Testis (tissue), 3 donors: ENCODE measurements around the gene SCAPER. TPM values are rescaled to one million over a fixed set of nuclear protein-coding genes. Genes with fewer than 3 reads are reported as not detected.
A peak's percentile ranks its signal among the peaks of the same experiment; 100 is the strongest.

Source experiments
- DNase-seq: peaks from one replicate; pipeline ENCODE4 v3.0.0-alpha.2; 2019
- H3K27ac ChIP-seq, 2 donors: fragments of 200-600 bp; sonication (generic); one replicate each; pipeline ENCODE4 v1.5.1; 2019
- H3K27me3 ChIP-seq: fragments of 200-600 bp; sonication (generic); one replicate; pipeline ENCODE4 v1.5.1; 2019
- H3K36me3 ChIP-seq: fragments of 200-600 bp; sonication (generic); one replicate; pipeline ENCODE4 v1.5.1; 2017; ENCODE audit warnings: low read depth; ENCODE audit errors: missing control alignments
- H3K4me1 ChIP-seq: fragments of 200-600 bp; sonication (generic); one replicate; pipeline ENCODE4 v1.5.1; 2019
- H3K4me3 ChIP-seq, 2 donors: fragments of 200-600 bp; sonication (generic); one replicate each; pipeline ENCODE4 v1.5.1; 2017 to 2019
- H3K9me3 ChIP-seq: fragments of 200-600 bp; sonication (generic); one replicate; pipeline ENCODE4 v1.5.1; 2017
- POLR2A ChIP-seq: fragments of 450-650 bp; IDR thresholded peaks from one replicate; pipeline ENCODE4 v1.6.1; 2017; ENCODE audit warnings: antibody characterized with exemption, mild to moderate bottlenecking, moderate library complexity
- WGBS, 2 donors: methylation state at CpG; one replicate each; pipeline ENCODE4 v1.1.5; 2018; 5-methylcytosine and 5-hydroxymethylcytosine counted together
- intact Hi-C: fragments of 100-400 bp; cut with DNase I; formaldehyde crosslinking; loops from one replicate; pipeline ENCODE4 v1.15.1; 2023; ENCODE audit warnings: low total_unique reads
- polyA plus RNA-seq: library from polyadenylated mRNA; stranded (reverse); fragments of 350-450 nt; fragmentation: Illumina TruSeq; extraction: RNeasy Lipid Tissue Mini Kit (QIAGEN cat#74804); gene quantifications from one replicate; pipeline ENCODE4 v1.2.3, GENCODE V29; 2014; ENCODE audit warnings: low read depth, low replicate concordance; ENCODE audit not compliant: insufficient read depth
- total RNA-seq, 2 donors: library from RNA; depleted of rRNA; stranded (reverse); fragments of >200 nt; gene quantifications; one replicate each; pipeline ENCODE4 v1.2.3, GENCODE V29; 2016
- TF ChIP-seq, protein P1 (sequence below), 3 experiments: fragments of 450-650 bp in 2 of 3; fragments of 200-600 bp in 1 of 3; sonication (generic) in 1 of 3; IDR thresholded peaks; one replicate each; pipeline ENCODE4 v1.5.1; 2016 to 2019; ENCODE audit warnings: antibody characterized with exemption in 3 of 3, mild to moderate bottlenecking in 2 of 3, moderate library complexity in 1 of 3

The SCAPER gene
- total and polyA plus RNA-seq, 3 donors from 2014 or later: 43.7 to 60.7 (median 54.8) TPM

DNA sequence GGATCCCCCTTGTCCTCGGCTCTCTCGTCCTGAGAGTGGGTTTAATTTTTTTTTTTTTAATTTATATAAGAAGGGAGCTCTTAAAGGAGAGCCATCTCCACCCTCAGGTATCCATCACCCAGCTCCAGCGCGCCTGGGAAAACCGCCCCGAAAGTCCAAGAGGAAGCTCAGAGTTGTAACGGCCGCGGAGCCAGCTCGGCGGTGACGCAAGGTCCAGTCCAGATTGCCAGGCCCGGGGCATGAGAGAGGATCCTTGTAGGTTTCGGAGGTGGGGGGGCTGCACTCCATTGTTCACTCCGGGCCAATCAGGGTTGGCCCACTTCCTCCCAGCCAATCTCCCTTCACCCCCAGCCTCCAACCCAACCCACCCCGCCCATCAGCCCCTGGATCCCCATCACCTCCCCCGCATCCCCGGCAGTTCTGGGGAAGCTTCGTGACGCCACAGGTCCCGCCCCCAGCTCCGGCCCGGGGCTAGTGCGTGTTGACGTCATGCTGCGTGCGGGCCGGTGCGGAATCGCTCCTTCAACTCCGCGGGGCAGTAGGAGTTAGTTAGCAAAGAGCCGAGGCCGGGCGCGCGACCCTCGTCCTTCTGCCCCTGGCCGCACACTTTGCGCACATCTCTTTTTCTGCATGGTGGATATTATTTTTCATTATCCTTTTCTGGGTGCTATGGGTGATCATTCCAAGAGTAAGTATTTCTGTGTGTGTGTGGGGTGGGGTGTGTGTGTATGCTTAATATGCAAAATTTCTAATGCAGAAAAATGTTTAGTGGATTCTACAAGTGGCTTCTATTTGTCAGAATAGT, 568.7 kb downstream of the SCAPER start, which contains the start of gene ISL2:
TSS of gene ISL2 (plus strand) at position 520 of the 805 bp plus-strand sequence. CDS start at position 631, 111 bp downstream.
- Histone ChIP-seq H3K9me3 (no peaks in the 10 kb centered on the region), H3K27me3 (peaks cover 3% of the 10 kb centered on the region), H3K27ac (no peak within 1 kb of the TSS), H3K4me3 (peak within 1 kb of the TSS; percentile 21 to 22), H3K36me3 (no peaks in the 10 kb centered on the region), H3K4me1 (peaks cover 16% of the 10 kb centered on the region)
- DNase-seq: peak; percentile 73
- WGBS, 2 donors: 9 to 13% methylated on average over 34 to 40 of the region's 40 CpGs
- TF ChIP-seq POLR2A: no peak
- TF ChIP-seq, protein P1, sequence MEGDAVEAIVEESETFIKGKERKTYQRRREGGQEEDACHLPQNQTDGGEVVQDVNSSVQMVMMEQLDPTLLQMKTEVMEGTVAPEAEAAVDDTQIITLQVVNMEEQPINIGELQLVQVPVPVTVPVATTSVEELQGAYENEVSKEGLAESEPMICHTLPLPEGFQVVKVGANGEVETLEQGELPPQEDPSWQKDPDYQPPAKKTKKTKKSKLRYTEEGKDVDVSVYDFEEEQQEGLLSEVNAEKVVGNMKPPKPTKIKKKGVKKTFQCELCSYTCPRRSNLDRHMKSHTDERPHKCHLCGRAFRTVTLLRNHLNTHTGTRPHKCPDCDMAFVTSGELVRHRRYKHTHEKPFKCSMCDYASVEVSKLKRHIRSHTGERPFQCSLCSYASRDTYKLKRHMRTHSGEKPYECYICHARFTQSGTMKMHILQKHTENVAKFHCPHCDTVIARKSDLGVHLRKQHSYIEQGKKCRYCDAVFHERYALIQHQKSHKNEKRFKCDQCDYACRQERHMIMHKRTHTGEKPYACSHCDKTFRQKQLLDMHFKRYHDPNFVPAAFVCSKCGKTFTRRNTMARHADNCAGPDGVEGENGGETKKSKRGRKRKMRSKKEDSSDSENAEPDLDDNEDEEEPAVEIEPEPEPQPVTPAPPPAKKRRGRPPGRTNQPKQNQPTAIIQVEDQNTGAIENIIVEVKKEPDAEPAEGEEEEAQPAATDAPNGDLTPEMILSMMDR (IDR thresholded peaks at IDR 0.05): no peak
- intact Hi-C loops: no loop called here

DNA sequence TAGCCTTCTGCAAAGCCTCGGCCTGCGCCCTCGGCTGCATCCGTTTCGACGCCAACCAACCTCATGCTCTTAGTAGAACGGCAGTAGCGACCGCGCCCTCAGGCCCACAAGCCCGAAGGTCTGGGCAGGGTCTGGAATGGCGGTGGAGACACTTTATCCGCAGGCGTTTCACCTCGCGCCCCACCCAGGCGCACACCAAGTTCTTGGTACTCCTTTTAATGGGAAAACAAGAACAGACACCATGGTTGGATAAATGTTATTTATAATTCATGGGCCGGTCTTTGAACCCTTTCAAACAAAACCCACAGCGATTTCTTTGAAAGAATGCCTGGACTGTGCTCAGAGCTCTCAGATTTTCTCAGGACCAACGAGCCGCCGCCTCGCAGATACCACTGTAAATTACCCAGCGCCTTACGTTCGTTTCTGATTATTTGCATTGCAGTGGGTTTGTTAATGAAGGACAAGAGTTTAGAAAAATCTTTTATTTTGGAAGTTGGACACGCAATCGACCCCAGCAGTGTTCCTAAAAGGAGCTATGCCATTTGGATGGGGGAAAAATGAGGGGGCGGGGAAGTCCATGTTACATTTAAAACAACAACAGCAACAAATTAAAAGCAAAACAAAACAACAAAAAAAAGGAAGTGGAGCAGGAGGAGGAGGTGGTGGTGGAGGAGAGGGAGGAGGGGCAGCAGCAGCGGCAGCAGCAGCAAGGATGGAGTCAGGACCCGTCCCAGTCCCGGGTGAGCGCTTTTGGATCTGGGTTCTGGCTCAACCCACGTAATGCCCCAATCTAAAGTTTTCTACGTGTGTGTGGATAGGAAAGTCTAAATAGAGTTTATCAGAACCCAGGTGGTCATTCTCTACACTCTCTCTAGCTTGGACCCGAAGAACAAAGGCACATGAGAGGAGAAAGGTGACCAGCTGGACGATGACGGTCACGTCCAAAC, 569.6 kb downstream of the SCAPER start:
- H3K9me3 ChIP-seq: no peaks in the 10 kb centered on the region
- intact Hi-C loops: no loop called here
- TF ChIP-seq POLR2A: no peak
- TF ChIP-seq, protein P1 (IDR thresholded peaks at IDR 0.05): no peak
- no peaks in the 10 kb centered on the region for H3K36me3 ChIP-seq
- no peak overlapping the region for H3K27ac ChIP-seq
- WGBS, 2 donors: 13 to 14% methylated on average over 39 of the region's 39 CpGs
- H3K27me3 ChIP-seq: peaks cover 3% of the 10 kb centered on the region
- H3K4me3 ChIP-seq: peak overlapping the region; percentile 21 to 22
- peaks cover 10% of the 10 kb centered on the region for H3K4me1 ChIP-seq
- no peak for DNase-seq

DNA sequence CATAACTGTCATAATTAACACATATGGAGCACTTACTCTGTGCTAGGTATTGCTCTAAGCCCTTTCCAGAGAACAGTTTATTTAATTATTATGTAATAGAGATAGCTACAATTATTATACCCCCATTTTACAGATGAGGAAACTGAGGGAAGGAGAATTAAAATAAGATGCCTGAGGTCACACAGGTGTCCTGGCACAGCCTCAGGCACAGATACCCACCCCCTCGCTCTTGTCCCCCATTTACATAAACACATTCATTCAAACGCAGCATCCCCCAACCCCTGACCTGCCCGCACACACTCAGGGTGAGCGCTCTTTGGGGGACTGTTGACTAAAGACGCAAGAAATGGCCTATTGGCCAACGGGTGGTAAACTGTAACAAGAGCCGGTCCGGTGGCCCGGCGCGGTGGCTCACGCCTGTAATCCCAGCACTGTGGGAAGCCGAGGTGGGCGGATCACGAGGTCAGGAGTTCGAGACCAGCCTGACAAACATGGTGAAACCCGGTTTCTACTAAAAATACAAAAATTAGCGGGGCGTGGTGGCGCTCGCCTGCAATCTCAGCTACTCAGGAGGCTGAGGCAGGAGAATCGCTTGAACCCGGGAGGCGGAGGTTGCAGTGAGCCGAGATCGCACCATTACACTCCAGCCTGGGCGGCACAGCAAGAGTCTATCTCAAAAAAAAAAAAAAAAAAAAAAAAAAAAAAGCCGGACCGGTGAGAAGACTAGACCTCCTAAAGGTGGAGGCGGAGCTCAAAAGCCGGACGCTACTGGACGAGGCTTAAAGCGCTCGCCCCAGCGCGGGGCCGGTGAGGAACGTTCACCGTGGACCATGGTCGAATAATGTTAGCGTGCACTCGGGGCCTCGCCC, 570.5 kb downstream of the SCAPER start:
- Histone ChIP-seq H3K27ac (no peak overlapping the region), H3K4me1 (peaks cover 3% of the 10 kb centered on the region), H3K36me3 (no peaks in the 10 kb centered on the region), H3K9me3 (no peaks in the 10 kb centered on the region), H3K4me3 (no peak overlapping the region), H3K27me3 (peaks cover 3% of the 10 kb centered on the region)
- intact Hi-C loops: no loop called here
- 14 to 17% methylated on average over 39 to 44 of the region's 44 CpGs for WGBS, 2 donors
- TF ChIP-seq, protein P1 (IDR thresholded peaks at IDR 0.05): no peak
- no peak for TF ChIP-seq POLR2A
- no peak for DNase-seq

DNA sequence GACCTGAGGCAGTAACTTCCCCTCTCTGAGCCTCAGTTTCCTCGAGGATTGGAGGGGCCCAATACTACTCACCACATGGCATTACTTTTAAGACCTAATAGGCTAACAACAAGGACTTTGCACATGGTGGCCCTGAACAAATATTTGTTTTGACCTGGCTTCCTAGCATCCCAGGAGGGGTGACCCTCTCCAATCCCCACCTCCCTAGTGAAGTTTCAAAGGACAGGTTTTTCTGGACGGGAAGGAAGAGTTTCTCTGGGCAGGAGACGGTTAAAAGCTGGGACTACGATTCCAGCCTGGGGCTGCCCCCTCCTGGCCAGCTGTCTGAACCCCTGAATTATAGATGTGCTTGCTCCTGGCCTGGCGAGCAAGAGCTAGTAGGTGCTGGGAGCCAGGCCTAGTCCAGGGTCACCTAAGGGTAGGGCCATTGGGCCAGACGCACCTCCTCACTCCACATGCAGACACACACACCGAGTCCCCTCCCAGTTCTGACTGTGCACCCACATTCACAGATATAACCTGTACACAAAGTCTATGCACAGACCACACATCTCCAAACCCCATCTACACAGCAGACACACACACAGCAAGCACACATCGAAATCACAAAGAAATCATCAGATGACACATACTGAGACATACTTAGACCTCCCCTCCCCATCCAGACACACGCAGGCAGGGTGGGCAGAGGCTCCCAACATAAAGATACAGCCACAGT, 571.3 kb downstream of the SCAPER start:
- Histone ChIP-seq H3K4me1 (no peaks in the 10 kb centered on the region), H3K27ac (no peak overlapping the region), H3K36me3 (no peaks in the 10 kb centered on the region), H3K27me3 (peaks cover 3% of the 10 kb centered on the region), H3K9me3 (no peaks in the 10 kb centered on the region), H3K4me3 (no peak overlapping the region)
- TF ChIP-seq, protein P1 (IDR thresholded peaks at IDR 0.05): no peak
- no peak for TF ChIP-seq POLR2A
- WGBS, 2 donors: 50 to 55% methylated on average over 6 to 9 of the region's 9 CpGs
- intact Hi-C loops: no loop called here
- DNase-seq: no peak
